Measurements from ENCODE around the gene DYNLT1.
A peak's percentile ranks its signal among the peaks of the same experiment; 100 is the strongest.
"Not testable (repeated sequence)": the region's sequence is repeated elsewhere in the genome, so short reads cannot be mapped to it uniquely, and the experiment has no call there.

DYNLT1 gene

GRCh38 chr6:158663625-158664165 is 19.2 kb upstream of the DYNLT1 start:
- DNase-seq (ENCODE audit: low spot score) = no peak

- DNase-seq (ENCODE audit: low spot score) = no peak
Observed at GRCh38 chr6:158662954-158663624, 18.5 kb upstream of the DYNLT1 start.

- no peak for DNase-seq (ENCODE audit: low spot score)
Observed at GRCh38 chr6:158662607-158662953, 18.0 kb upstream of the DYNLT1 start.

- no peak for DNase-seq (ENCODE audit: low spot score)
Observed at GRCh38 chr6:158661156-158661685, 16.7 kb upstream of the DYNLT1 start.

GRCh38 chr6:158660333-158660754 is 15.8 kb upstream of the DYNLT1 start:
- no peak for DNase-seq (ENCODE audit: low spot score)

- not testable (repeated sequence) for DNase-seq (ENCODE audit: low spot score)
Observed at GRCh38 chr6:158656986-158657385, 12.4 kb upstream of the DYNLT1 start.

- no peak for DNase-seq (ENCODE audit: low spot score)
Observed at GRCh38 chr6:158655569-158656450, 11.3 kb upstream of the DYNLT1 start.

- no peak for DNase-seq (ENCODE audit: low spot score)
Observed at GRCh38 chr6:158654960-158655489, 10.5 kb upstream of the DYNLT1 start.

GRCh38 chr6:158654498-158654897 is 10.0 kb upstream of the DYNLT1 start:
- peak; percentile 48 for DNase-seq (ENCODE audit: low spot score)

- DNase-seq (ENCODE audit: low spot score) = no peak
Observed at GRCh38 chr6:158653577-158654354, 9.2 kb upstream of the DYNLT1 start.

- not testable (repeated sequence) for DNase-seq (ENCODE audit: low spot score)
Observed at GRCh38 chr6:158651981-158652737, 7.6 kb upstream of the DYNLT1 start.

- DNase-seq (ENCODE audit: low spot score) = no peak
Observed at GRCh38 chr6:158649289-158650143, 5.0 kb upstream of the DYNLT1 start, which contains the start of gene SYTL3. Gene SYTL3, plus strand, starts transcription at chr6:158650054. Its CDS starts 13,215 bp downstream, at chr6:158663269.

- peak; percentile 34 for DNase-seq (ENCODE audit: low spot score)
Observed at GRCh38 chr6:158648682-158649131, 4.2 kb upstream of the DYNLT1 start.

- DNase-seq (ENCODE audit: low spot score) = no peak
Observed at GRCh38 chr6:158647501-158647900, 3.0 kb upstream of the DYNLT1 start.

- no peak for DNase-seq (ENCODE audit: low spot score)
Observed at GRCh38 chr6:158646023-158646910, 1.7 kb upstream of the DYNLT1 start.

- no peak for DNase-seq (ENCODE audit: low spot score)
Observed at GRCh38 chr6:158645064-158646022, 800 bp upstream of the DYNLT1 start.

- no peak for DNase-seq (ENCODE audit: low spot score)
Observed at GRCh38 chr6:158643836-158644230, 710 bp downstream of the DYNLT1 start.

Data from putamen (tissue), 1 donor.